ENCODE measurements around the gene GANC. TPM values are rescaled to one million over a fixed set of nuclear protein-coding genes. Genes with fewer than 3 reads are reported as not detected.

Gene GANC
- total RNA-seq, 4 donors from 2014 or later, result 36.6 to 143 (median 54.8) TPM

DNA sequence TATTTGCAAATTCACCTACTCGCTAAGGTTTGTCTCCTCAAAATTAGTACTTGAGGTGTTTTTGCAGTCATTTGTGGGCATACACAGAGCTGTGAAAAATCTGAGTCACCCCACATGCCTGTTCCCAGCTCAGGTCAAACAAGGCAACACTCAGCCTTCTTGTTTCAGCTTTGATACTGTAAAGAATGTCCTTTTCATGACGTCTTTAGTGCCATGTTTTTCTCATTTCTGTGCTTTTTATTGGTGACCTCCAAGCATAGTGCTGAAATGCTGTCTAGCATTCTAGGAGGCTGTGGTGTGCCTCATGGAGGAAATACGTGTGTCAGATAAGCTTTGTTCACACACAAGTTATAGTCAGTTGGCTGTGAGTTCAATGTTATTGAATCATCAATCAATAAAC, 95.1 kb downstream of the GANC start:
- in situ Hi-C loops (cut with MboI; ENCODE audit: low pct_ligation_motif_present in 1 of 4, low pct_unique_long_range_greater_than_20kb in 1 of 4, low sequenced_read_pairs in 3 of 4) (no loop called here), intact Hi-C loops (cut with DNase I; ENCODE audit: low total_unique reads) (no loop called here)
- no peaks in the 10 kb centered on the region for H3K4me1 ChIP-seq
- no peak overlapping the region for H3K27ac ChIP-seq
- no peaks in the 10 kb centered on the region for H3K36me3 ChIP-seq
- no peak for DNase-seq
- no peaks in the 10 kb centered on the region for H3K9me3 ChIP-seq
- 82 to 85% methylated on average over 3 of the region's 3 CpGs for whole genome bisulfite sequencing, 2 donors (ENCODE audit: low coverage in 1 of 2)
- no peak overlapping the region for H3K4me3 ChIP-seq
- no peaks in the 10 kb centered on the region for H3K27me3 ChIP-seq
- TF ChIP-seq, protein P1, sequence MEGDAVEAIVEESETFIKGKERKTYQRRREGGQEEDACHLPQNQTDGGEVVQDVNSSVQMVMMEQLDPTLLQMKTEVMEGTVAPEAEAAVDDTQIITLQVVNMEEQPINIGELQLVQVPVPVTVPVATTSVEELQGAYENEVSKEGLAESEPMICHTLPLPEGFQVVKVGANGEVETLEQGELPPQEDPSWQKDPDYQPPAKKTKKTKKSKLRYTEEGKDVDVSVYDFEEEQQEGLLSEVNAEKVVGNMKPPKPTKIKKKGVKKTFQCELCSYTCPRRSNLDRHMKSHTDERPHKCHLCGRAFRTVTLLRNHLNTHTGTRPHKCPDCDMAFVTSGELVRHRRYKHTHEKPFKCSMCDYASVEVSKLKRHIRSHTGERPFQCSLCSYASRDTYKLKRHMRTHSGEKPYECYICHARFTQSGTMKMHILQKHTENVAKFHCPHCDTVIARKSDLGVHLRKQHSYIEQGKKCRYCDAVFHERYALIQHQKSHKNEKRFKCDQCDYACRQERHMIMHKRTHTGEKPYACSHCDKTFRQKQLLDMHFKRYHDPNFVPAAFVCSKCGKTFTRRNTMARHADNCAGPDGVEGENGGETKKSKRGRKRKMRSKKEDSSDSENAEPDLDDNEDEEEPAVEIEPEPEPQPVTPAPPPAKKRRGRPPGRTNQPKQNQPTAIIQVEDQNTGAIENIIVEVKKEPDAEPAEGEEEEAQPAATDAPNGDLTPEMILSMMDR (IDR thresholded peaks at IDR 0.05), result no peak
- TF ChIP-seq POLR2A (IDR thresholded peaks at IDR 0.05) (no peak), EP300 (IDR thresholded peaks at IDR 0.05; ENCODE audit: low read depth) (no peak), POLR2AphosphoS5 (IDR thresholded peaks at IDR 0.05) (no peak)

DNA sequence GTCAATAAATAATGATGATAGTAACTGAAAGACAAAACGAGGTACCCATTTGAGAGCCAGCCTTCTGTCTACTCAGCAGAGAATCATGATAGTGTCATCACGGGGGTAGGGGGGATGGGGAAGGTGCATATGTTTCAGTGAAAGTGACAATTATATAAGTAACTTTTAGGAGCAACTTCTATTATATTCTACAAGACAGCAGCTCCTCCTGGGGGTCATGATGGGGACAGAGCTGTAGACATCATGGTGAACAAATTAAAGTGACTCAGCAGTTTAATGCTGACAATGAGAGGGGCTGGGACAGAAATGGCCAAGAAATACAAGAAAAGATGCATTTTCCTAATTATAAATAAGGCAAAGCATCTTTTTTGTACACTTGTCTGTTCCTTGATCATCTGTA, 98.1 kb downstream of the GANC start:
- WGBS, 2 donors (ENCODE audit: low coverage in 1 of 2), result 66 to 77% methylated on average over 2 of the region's 2 CpGs
- no peaks in the 10 kb centered on the region for H3K36me3 ChIP-seq
- no peaks in the 10 kb centered on the region for H3K9me3 ChIP-seq
- no peaks in the 10 kb centered on the region for H3K27me3 ChIP-seq
- no peaks in the 10 kb centered on the region for H3K4me1 ChIP-seq
- no peak overlapping the region for H3K27ac ChIP-seq
- no peak for TF ChIP-seq POLR2A (IDR thresholded peaks at IDR 0.05)
- no peak for TF ChIP-seq POLR2AphosphoS5 (IDR thresholded peaks at IDR 0.05)
- TF ChIP-seq, protein P1 (IDR thresholded peaks at IDR 0.05), result no peak
- no peak for TF ChIP-seq EP300 (IDR thresholded peaks at IDR 0.05; ENCODE audit: low read depth)
- intact Hi-C loops (cut with DNase I; ENCODE audit: low total_unique reads), result no loop called here
- in situ Hi-C loops (cut with MboI; ENCODE audit: low pct_ligation_motif_present in 1 of 4, low pct_unique_long_range_greater_than_20kb in 1 of 4, low sequenced_read_pairs in 3 of 4), result no loop called here
- H3K4me3 ChIP-seq, result no peak overlapping the region
- no peak for DNase-seq

DNA sequence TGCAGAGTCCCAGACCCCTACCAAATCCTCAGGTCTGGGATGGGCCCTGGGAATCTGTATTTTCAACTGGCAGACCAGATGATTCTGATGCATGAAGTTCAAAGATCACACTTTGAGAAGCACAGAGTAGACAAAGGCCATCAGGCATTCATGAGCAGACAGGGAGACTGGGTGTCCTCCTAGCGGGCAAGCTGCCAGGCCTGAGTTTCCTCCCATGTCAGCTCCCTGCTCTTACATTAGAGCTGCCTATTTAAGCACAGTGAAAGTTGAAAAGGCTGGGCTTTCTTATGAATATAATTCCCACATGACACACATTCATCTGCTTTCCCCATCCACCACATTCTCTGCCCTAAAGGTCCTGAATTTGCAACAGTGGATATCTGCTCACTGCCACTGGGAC, 100.3 kb downstream of the GANC start:
- H3K27ac ChIP-seq, result no peak overlapping the region
- H3K4me1 ChIP-seq, result no peaks in the 10 kb centered on the region
- no peaks in the 10 kb centered on the region for H3K36me3 ChIP-seq
- intact Hi-C loops (cut with DNase I; ENCODE audit: low total_unique reads), result no loop called here
- H3K9me3 ChIP-seq, result peaks cover 0 to 3% of the 10 kb centered on the region in 2 donors
- TF ChIP-seq POLR2A (IDR thresholded peaks at IDR 0.05) (no peak), EP300 (IDR thresholded peaks at IDR 0.05; ENCODE audit: low read depth) (no peak), POLR2AphosphoS5 (IDR thresholded peaks at IDR 0.05) (no peak)
- TF ChIP-seq, protein P1 (IDR thresholded peaks at IDR 0.05), result no peak
- H3K4me3 ChIP-seq, result no peak overlapping the region
- in situ Hi-C loops (cut with MboI; ENCODE audit: low pct_ligation_motif_present in 1 of 4, low pct_unique_long_range_greater_than_20kb in 1 of 4, low sequenced_read_pairs in 3 of 4), result no loop called here
- H3K27me3 ChIP-seq, result no peaks in the 10 kb centered on the region
- no peak for DNase-seq
- 88% methylated on average over 1 of the region's 1 CpG; no CpG with 5 or more reads in 1 of the 2 donors for WGBS, 2 donors (ENCODE audit: low coverage in 1 of 2)

DNA sequence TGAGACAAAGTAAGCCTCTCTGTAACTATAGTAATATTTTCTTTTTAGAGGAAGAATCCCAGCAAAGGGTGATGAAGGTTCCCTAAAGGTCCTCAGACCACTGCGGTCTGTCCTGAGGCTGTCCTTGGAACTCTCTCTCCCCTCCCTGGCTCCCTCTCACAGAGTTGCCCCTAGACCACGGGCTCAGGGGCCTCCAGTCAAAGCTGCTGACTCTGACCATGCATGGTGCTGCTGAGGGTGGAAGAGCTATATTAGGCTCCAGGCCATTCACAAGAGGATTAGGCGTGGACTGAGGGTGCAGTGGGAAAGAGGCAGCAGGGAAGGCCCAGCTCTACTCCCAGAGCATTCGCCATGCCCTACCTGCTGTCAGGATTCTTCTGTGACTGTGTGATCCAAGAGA, 100.9 kb downstream of the GANC start:
- in situ Hi-C loops (cut with MboI; ENCODE audit: low pct_ligation_motif_present in 1 of 4, low pct_unique_long_range_greater_than_20kb in 1 of 4, low sequenced_read_pairs in 3 of 4), result no loop called here
- Histone ChIP-seq H3K27ac (no peak overlapping the region), H3K27me3 (no peaks in the 10 kb centered on the region), H3K36me3 (no peaks in the 10 kb centered on the region), H3K4me3 (no peak overlapping the region), H3K9me3 (peaks cover 0 to 5% of the 10 kb centered on the region in 2 donors), H3K4me1 (no peaks in the 10 kb centered on the region)
- WGBS, 2 donors (ENCODE audit: low coverage in 1 of 2), result 91% methylated on average over 4 of the region's 4 CpGs; no CpG with 5 or more reads in 1 of the 2 donors
- intact Hi-C loops (cut with DNase I; ENCODE audit: low total_unique reads), result no loop called here
- TF ChIP-seq EP300 (IDR thresholded peaks at IDR 0.05; ENCODE audit: low read depth) (no peak), POLR2AphosphoS5 (IDR thresholded peaks at IDR 0.05) (no peak), POLR2A (IDR thresholded peaks at IDR 0.05) (no peak)
- TF ChIP-seq, protein P1 (IDR thresholded peaks at IDR 0.05), result no peak
- no peak for DNase-seq
